ENCODE data around the gene HPSE2.

The HPSE2 gene

GRCh38 chr10:98481404-98481945 is 754.2 kb downstream of the HPSE2 start:
- no peak for DNase-seq

- DNase-seq = no peak
Observed at GRCh38 chr10:98478430-98479222, 757.0 kb downstream of the HPSE2 start.

GRCh38 chr10:98477861-98478260 is 757.8 kb downstream of the HPSE2 start:
- no peak for DNase-seq

GRCh38 chr10:98474628-98475027 is 761.0 kb downstream of the HPSE2 start:
- no peak for DNase-seq

GRCh38 chr10:98472196-98472595 is 763.5 kb downstream of the HPSE2 start:
- no peak for DNase-seq

DNA sequence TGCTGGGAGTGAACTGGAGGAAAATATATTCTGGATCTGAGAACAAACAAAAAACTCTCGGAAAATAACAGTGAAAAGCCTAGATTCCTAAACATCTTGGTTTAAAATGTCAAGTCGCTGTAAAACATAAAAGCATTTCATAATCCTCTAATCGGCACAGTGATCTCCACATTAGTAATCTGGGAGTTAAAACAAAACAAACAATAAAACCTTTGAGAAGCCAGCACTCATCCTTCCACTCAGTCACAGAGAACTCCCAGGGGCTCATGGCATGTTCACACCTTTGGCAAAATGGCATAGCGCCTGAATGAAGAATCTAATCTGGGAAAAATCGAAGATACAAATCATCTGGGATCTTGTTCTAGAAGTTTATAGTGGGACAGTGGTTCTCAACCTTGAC is 764.8 kb downstream of the HPSE2 start:
- no peak for DNase-seq

- no peak for DNase-seq
Observed at GRCh38 chr10:98469001-98469931, 766.4 kb downstream of the HPSE2 start.

GRCh38 chr10:98467506-98468318 is 767.9 kb downstream of the HPSE2 start:
- DNase-seq = peak; percentile 4

- no peak for DNase-seq
Observed at GRCh38 chr10:98466861-98467505, 768.7 kb downstream of the HPSE2 start.

DNA sequence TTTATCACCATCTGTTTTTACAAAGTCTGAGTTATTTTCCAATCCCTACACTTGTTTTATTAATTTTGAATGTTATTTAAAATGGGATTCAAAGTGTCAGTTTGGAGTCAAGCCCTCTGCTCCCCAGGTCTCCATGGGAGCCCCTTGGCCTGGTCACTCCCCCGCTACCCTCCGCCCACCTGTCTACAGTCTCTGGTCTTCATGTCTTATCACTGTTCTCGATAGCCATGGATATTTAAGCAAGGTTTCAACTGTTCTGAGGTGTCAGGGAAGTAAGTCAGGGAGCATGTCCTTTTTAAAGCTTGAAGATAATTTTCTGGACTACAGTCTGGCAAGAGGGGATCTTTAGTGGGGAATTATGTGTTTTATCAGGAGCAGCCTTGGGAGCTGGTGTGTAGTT is 769.8 kb downstream of the HPSE2 start:
- no peak for DNase-seq

DNA sequence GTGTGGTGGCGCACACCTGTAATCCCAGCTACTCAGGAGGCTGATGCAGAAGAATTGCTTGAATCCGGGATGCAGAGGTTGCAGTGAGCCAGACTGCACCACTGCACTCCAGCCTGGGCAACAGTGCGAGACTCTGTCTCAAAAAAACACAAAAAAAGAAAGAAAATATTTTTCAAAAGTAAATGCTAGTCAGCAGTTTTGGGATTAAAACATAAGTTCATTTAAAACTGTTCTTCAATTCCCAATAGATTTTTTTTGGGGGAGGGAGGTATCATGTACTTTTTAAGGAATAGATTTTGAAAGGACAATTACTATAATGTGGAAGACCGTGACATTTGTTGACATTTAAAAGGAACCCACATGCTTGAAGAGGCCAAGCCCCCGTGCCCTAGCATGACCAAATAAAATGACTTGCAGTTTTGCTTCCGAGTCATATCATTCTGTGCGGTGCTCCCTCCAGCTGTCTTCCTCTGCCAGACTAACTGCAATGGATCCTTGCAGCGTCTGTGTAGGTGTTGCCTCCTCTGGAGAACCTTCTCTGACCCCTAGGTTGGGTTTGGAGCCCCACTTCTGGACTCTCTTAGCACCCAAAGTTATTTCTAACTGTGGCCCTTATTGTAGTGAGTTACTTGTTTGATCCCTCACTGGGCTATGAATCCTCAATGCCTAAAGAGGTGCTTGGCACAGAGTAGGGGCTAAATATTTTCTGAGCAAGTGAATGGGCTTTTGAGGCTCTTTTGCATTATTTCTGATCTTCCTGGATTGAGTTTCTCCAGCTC is 771.5 kb downstream of the HPSE2 start:
- no peak for DNase-seq

GRCh38 chr10:98463016-98463415 is 772.6 kb downstream of the HPSE2 start:
- no peak for DNase-seq

GRCh38 chr10:98461500-98461842 is 774.2 kb downstream of the HPSE2 start:
- DNase-seq = no peak

DNA sequence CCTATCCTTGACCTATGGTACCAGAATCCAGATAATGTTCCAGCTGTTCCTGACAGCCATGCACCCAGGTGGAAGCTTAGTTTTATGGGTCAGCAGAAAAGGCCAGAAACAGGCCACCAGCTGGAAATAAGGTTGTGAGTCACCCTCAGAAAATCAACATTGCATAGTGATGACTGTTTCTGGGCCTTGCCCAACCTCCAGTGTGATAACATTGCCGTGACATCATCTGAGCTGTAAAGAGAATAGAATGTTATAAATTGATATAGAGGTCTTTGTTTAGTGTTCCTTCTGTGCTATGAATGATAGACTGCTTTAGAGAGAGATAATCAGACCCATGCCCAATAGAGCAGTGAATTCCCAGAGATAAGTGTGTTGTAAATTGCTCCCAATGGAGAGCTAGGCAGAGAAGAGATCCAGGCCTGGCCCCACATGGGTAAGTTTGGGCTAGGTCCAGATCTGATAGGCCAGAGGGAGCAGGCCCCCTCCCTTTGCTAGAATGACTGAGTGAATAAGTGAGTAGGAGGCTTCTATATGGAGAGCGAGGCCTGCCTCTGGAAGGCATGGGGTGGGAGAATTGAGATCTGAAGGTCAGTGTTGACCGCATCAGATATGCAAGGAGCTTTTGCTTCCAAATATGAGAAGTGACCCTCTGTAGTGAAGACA is 774.7 kb downstream of the HPSE2 start:
- DNase-seq = no peak

DNA sequence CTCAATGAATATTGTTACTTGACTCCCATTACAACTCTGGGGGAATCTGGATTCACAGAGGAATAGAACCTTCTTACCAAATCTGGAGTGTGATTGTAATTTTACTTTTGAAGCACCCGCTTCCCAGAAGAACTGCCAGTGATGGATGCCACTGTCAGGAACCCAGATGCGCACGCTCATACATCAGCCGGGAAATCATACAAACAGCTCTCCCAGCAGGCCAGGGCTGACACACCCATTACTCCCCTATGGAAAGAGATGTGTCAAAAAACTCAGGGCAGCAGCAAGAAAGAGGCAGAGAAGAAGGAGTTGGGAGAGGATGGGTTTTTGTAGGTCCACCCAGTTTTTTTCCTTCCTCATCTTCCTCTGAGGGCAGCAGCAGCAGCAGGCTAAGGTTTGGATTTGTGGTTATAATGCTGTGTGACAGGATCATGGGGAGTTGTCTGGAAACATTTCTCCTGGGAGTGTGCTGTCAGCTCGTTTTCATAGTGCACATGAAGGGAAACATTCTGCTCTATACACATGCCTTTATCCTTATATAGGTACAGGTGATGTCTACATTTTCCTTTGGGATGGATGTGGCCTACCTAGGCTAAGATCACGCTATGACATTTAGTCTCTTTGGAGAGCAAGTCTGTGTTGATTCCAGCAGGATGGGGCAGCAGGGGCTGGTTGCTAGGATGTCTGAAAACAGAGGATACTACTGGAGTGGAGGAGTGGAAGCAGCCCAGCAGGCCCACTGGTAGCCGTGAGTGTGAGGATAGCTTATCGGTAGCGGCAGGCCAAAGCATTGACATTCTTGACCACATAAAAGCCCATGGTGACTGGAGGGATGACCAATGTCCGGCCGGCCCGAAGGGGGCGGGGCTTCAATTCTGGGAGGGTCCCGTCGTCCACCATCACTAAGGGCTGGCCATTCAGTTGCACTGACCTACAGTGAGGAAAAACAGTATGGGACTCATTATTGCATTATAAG is 776.6 kb downstream of the HPSE2 start:
- DNase-seq = no peak

DNA sequence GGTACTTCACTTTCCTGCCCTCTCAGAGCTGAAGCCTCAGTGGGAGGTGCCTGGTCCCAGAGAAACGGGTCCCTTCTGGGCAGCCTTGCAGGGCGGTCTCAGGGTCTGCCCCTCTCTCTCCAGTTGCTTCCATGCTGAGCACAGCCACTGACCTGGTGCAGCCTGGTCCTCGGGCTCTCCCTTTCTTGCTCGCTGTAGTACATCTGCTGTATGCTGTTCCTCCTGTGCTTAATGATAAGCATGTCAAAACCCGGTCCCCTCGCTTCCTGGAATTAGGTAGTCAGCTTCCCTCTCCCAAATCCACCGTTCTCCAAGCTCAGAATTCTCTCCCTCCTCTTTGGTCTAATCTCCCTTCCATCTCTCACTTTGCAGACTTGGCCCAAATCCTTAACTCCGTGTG is 777.9 kb downstream of the HPSE2 start:
- DNase-seq = no peak

- no peak for DNase-seq
Observed at GRCh38 chr10:98456686-98457482, 778.8 kb downstream of the HPSE2 start.

DNA sequence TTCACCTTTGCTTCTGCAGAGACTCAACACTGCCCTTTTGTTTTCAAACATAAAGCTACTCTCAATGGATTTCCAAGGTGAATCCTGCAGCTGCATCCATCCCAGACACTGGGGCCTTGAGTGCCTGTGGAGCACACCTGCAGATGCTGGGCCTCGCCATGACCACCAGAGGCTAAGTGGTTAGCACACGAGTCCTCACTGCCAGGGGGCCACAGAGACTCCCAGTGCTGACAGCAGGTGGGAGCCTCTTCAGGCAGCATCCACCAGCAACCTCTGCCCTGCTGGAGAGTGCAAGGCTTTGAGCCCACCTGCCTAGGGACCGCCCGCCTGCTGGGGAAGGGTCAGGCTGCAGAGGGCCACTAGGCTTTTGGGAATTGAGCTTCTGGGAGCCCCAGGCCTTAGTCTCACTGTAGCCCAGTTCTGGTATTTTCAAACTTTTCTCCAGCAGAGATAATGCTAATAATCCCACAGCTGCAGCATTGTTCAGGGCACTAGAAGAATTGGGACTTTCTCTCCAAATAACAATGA is 779.5 kb downstream of the HPSE2 start:
- no peak for DNase-seq

DNA sequence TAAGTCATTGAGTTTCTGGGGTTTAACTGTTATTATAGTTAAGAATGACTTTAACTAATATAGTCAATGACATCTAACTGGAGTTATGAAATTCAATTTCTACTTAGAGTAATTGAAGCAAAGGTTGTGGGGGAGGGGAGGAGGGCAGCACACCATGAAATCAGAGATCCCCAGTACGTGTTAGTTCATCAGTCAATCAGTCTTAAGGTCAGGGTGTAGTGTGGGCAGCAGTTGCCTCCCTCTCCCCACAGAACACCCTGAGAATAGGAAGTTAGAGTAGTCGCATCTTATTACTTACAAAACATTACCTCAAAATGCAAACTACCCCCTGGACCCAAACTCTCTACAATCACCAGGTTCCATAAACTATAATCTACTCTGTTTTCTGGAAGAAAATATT is 781.9 kb downstream of the HPSE2 start:
- no peak for DNase-seq
